DMS153 treated with DMSO at 0.1 percent for 48 hours (cell line): Measurements from ENCODE around the gene TPBGL.

ENCODE experiments used
- DNase-seq: peaks from one replicate; lab custom pipeline; 2025; ENCODE audit not compliant: unreplicated experiment; lab: John Stamatoyannopoulos, UW

TPBGL gene

DNA sequence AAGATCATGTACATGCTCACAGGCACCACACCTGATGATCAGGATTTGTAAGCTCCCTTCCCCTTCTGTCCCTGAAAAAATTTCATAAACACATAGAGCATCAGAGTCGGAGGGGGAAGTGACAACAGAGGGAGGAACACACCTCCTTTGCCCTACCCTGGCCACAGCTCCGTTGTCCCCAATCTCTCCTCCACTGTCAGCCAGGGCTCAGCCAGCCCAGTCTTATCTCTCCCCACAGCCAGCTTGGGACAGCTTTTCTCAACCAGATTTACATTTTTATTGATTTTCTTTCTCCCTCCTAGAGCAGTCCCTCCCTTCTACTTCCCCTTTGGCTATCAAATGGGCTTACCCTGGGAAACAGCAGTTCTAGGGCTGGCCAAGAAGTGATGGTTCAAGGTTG lies 32.1 kb upstream of the TPBGL start:
- DNase-seq: no peak

DNA sequence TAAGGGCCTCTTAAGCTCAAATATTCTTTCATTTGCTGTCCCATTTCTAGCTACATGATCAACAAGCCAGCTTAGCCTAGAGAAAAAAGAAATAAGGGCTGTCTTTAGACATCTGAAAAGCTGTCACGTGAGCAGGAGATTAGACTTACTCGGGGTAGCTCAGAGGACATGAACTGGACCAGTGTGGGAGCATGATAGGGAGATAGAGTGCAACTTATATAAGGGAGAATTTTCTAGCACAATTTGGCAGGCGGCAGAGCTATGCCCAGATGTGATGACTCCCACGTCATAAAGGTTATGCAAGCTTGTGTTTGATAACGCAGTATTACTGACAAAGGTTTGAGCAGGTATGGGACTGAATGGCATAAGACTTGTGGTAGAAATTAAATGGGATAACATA lies 28.2 kb upstream of the TPBGL start:
- no peak for DNase-seq

DNA sequence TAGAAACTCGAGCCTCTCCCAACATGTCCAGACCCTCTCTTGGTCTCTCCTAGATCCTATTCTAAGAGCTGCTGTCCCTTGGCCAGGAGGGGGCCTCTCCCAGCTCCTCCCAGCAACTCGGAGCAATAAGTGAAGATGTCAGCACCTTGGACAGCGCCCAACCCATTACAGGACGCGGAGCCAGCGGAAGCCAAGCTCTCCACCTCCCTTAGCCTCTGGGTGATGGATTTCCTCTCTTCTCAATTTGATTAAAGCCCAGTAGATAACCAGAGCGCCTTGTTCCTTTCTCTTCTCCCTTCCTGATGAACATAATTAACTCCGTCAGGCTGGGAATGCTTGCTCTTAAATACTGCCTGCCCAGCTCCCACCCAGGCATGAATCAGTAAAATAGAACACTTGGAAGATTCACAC lies 26.2 kb upstream of the TPBGL start:
- no peak for DNase-seq

DNA sequence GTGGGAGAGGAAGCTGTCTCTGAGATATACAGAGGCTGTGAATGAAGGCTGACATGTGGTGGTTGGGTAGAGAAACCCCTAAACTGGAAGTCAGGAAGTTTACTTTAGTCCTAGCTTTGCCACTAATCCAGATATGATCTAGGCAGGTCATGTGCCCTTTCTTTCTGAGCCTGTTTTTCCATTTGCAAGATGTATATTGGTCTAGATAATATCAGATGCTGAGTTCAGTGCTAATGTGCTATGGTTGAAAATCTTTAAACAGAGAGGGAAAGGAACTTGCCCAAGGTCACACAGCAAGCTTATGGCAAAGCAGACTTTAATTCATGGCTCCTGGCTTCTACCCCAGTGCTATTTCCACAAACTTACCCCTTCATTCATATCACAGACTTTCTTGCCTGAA lies 25.7 kb upstream of the TPBGL start:
- no peak for DNase-seq

DNA sequence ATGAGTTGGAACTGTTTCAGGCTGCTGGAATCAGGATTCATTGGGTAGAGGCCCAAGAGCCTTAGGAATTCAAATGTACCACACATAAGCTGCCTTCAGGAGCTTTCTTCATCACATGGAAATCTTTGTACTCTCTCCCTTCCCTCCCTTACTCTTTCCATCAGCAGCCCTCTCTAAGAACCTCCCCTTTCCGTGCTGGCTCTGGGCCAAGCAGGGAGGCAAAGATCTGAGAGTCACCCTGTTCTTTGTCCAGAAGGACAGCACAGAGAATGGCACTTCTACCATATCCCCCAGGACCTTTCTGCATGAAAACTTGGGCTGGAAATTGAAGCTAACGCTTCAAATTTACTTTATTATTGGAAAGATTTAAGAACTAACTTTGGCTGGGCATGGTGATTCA lies 20.7 kb upstream of the TPBGL start:
- no peak for DNase-seq

DNA sequence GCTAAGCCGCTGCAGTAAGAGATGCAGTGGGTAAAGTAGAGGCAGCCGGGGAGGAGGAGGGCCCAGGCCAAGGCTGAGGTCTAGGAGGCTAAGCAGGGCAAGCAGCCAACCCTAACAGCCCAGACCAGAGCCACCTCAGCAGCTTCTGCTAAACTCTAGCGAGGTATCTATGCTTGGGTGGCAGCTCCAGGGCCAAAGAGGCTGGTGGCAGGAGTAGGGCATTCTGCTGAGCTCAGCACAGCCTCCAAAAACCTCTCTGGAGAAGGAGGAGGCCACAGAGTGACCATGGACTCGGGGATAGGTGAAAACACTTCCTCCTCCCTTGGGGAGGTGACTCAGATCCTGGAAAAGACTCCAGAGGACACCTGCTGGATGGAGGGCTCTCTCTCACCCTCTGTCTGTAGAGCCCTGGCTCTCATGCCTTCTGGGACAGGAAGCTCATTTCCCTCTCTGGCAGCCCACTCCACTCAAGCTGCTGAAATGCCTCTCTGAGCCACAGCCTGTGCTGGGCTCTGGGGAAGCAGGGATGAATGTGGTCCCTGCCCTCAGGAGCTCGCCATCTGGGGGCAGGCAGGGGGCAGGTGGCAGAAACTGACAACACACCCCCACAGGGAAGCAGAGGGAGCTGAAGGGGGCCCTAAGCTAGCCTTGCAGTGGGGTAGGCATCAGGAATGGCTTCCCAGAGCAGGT lies 16.5 kb upstream of the TPBGL start:
- no peak for DNase-seq

DNA sequence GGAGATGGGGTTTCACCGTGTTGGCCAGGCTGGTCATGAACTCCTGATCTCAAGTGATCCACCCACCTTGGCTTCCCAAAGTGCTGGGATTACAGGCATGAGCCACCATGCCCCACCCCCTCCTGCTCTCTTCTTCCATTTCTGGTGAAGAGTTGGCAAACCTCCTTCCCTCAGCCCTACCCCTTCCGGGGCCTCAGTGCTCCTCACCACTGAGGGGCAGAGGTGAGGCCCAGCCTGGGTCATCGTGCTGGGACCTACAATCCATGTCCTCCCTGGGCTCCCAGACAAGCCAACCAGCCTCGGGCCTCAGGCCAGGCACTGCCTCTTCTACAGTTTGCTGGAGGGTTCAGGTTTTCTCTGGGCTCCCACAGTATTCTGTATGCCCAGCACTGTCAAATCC lies 14.8 kb upstream of the TPBGL start:
- no peak for DNase-seq

DNA sequence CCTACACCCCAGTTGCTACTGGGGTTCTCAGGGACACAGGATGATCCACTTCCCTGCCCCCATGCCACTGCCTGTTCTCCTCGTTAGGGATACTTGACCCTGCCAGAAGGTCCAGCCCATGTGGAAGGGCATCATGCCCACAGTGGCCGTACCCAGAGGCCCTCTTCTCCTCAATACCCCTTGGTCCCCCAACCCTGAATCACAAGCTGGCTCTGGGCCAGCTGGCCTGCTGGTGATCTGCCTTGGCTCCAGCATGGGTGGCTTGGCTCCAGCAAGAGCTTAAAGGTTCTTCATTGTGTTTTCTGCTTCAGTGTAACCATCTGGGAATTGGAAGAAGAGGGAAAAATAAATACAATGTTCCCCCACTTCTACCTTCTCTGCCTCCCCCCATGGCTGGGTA lies 11.1 kb upstream of the TPBGL start:
- no peak for DNase-seq

DNA sequence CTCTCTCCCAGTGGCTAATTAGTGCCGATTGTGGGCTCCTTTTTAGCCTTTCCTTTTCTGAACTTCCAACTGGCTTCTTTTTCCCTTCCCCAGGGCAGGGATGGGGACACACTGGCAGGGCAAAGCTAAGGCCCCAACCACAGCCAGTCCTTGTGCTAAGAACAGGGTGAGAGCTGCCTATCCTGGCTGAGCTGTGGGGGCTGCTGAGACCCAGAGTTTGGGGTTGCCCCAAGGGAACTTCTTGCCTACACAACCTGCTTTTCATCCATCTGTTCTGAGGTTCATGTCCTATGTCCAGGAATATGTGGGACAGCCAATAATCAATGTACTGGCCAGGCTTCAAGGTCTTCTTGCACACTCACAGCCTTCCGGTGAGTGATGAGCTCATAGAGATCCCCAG lies 10.0 kb upstream of the TPBGL start:
- no peak for DNase-seq

DNA sequence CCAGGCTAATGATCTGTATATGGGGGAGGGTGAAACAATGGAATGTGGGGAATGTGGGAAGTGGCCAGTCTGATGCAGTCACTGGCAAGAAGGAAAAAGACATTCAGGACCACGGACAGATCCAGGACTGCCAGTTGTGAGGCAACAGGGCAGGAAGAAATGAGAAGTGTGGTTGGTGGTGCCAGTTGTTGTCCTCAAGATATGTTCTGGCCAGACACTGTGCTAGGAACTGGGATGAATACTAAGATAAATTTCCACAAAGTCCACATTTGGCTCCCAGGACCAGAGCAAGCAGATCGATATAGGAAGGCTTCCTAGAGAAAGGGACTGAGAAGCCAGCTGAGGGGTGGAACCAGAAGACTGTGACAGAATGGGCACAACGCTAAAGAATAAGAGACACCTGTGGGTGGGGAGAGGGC lies 6.8 kb upstream of the TPBGL start:
- no peak for DNase-seq

DNA sequence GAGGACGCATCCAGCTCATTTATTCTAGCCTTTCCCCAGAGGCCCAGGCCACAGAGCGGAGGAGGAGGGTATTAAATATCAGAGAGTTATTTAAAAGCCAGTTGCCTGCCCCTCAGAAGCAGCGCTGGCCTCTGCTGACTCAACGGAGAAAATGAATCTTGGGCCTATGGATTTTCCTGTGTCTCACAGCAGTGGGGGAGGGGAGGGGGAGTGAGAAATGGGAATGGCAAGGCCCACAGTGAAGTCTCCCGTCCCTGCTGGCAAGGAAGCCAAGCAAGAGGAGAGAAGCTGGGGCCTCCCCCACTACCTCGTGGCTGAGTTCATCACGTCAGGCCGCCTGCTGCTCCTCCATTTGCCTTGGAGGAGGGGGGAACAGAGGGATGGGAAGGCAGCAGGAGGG lies 4.5 kb upstream of the TPBGL start:
- DNase-seq: no peak

DNA sequence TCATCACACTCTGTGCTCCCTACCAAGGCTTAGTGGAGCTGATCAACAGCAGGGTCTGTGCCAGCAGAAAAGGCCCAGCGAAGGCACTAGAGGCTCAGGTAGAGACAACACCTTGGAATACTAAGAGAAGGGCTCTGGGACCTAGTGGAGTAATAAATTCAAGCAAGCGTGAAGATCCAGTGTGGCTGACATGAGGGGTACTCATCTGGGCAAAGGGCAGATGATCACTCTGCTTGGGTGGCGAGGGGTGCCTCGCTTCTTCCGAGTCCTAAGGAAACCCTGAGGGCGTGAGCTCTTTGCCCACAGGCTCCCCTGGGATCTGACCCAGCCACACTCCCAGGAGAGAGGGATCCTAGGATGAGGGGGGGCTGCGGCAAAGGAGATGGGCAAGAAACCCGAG lies 3.5 kb upstream of the TPBGL start:
- no peak for DNase-seq

DNA sequence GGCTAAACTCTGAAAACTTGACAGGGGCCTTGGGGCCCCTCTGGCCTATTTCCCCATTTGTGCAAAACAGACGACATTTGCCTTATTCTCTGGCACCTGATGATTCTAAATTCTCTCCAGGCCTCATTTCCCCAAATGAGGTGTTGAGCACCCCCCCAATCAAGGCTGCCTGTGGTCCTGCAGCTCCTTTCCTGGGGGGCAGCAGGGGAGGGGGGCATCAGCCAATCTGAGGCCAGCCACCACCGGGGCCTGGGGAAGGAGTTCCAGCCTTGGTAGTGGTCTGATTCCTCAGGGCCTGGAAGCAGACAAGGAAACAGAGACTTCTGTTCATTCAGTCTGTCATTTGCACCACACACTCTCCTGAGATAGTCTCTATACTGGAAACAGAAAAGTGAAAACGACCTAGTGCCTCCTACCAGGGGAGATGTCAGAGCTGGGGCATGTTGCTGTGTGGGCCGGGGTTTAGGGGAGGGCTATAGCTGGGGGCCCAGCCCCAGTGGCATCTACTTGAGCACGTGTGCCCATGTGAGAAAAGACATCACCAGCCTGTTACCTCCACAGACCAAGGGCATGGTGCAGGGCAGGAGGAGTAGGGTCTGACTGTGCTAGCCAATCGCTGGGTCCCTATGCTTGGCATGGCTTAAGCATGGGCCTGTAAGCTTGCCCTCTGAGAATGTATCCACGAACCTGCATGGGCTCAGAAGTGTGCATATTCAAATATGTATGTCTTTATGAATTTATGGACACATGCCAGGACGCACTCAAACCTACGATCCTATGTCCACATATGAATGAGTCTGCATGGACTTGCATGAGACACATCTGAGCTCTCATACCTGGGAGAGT lies 1.8 kb upstream of the TPBGL start:
- no peak for DNase-seq

DNA sequence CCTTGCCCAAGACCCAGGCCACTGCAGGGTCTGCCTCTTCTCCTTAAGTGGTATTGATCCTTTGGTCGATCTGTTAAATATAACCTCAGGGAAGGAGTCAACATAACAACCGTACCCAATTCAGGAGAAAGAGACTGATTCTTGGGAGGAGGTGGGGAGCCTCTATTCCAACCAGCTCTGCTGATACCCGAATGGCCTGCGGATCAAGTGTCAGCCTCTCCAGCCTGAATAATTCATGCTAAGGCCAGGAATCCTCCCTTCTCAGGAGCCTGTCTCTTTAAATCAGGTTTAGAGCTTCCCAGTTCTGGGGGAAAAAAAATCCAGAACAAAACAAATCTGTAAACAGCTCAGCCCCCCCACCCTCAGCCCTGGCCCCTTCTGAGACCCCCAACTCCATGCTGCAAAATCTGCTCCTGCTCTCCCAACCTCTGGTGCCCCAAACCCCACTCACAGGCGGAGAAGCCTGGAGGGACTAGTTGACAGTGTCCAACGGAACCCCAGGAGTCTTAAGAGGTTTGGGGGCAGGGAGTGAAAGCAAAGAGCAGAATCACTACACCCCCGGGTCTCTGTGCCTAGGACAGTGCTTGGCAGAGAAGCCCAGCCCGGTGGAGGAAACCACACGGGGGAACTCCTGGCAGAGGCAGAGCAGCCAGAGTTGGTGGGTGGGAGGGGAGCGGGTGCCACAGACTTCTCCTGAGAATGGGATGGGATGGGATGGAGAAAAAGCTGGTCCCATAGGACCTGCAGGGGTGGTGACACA lies 863 bp upstream of the TPBGL start:
- no peak for DNase-seq

DNA sequence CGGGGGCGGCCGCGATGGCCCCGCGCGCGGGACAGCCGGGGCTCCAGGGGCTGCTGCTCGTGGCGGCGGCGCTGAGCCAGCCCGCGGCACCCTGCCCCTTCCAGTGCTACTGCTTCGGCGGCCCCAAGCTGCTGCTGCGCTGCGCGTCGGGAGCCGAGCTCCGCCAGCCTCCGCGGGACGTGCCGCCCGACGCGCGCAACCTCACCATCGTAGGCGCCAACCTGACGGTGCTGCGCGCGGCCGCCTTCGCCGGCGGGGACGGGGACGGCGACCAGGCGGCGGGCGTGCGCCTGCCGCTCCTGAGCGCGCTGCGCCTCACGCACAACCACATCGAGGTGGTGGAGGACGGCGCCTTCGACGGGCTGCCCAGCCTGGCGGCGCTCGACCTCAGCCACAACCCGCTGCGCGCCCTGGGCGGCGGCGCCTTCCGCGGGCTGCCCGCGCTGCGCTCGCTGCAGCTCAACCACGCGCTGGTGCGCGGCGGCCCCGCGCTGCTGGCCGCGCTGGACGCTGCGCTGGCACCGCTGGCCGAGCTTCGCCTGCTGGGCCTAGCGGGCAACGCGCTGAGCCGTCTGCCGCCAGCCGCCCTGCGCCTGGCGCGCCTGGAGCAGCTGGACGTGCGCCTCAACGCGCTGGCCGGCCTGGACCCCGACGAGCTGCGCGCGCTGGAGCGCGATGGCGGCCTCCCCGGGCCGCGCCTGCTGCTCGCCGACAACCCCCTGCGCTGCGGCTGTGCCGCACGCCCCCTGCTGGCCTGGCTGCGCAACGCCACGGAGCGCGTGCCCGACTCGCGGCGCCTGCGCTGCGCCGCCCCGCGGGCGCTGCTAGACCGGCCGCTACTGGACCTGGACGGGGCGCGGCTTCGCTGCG lies 697 bp downstream of the TPBGL start:
- peak; percentile 71 for DNase-seq

DNA sequence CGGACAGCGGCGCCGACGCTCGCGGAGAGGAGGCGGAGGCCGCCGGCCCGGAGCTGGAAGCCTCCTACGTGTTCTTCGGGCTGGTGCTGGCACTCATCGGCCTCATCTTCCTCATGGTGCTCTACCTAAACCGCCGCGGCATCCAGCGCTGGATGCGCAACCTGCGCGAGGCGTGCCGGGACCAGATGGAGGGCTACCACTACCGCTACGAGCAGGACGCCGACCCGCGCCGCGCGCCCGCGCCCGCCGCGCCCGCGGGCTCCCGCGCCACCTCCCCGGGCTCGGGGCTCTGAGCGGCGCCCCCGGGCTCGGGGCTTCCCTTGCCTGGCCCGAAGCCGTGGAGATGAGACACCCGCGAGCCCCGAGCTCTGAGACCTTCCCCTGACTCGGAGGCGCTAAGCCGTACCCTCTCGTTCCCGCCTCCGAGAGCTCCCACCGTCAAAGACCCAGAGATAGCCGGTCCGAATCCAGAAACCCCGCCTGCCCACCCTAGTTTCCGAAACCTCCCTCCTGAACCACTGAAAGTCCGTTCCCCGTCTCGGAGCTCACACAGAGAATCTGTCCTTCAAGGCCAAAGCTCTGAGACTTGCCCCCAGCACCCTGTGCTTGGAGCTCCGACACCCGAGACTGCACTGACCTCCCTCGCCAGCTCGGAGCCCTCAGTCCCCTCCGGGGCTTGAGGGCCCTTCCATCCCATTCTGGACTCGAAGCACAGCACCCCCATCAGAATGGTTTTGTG lies 1.5 kb downstream of the TPBGL start:
- no peak for DNase-seq

DNA sequence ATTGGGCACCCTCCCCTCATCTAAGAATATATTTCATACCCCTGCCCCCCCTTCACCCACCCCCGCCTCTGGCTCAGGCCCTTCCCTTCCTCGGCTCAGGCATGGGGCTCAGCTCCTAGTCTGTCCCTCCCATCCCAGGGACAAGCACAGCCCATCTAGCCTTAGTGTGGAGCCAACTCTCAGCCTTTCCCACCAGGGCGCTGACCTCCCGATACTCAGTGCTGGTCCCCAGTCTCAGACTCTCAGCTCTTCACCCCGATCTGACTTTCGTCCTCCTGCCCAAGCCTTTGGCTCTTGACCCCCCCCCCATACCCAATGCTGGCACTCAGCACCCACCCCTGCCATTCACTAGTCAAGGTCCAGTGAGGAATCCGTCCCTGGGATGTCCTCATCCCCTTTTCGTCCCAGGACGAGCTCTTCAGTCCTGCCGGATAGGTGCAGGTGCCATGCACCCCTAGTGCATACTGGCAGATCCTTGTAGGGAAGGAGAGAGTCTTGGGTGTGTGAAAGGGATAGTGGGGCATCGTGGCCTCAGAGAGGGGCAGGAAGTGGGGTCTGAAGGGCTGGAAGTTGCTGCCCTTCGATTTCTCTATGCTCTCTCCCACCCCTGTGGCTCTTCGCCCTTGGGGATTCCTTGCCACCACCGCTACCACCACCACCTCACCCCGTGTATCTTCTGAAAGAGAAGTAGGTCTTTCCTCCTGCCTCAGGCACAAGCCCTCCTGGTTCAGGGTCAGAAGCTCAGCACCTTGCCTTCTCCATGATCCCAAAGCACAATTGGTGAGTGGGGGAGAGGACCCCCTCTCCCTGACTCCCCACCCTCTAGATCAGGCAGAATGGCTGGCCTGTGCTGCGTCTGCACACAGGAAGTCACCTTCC lies 2.4 kb downstream of the TPBGL start:
- DNase-seq: no peak

DNA sequence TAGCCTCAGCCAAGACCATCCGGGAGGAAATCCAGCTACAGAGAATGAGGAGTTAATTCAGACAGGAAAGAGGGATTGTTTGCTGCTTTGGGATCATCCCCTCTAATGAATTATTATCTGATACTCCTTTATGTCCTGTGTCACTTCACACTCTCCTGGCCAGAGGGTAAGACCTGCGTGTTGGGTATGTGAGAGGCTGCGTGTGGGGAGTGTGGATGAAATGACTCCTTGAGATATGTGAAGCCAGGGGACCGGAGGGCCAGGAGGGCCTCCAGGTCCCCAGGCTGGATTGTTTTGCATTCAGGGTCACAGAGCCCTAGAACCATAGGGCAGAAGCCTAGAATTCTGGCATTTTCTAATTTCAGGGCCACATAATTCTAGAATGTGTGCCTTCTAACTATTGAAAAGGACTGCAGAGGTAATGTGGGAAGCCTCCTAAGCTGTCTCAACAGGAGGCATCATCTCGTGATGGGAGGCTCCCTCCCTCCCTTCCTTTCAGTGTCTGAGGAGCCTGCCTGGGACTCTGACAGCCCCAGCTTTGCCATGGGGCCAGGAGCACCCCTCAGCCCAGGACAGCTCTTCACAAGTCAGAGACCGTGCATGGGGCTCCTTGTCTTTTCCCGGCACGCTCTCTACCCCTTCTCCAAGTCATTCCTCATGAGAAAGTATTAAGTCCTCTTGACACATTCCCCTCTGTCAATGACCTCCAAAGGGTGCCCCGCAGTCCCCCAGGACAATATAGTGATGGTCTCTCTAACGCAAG lies 3.7 kb downstream of the TPBGL start:
- DNase-seq: no peak
